GM12891 (cell line): ENCODE data around the gene KLHL18.

Experiments used
- POLR2A ChIP-seq: IDR thresholded peaks from 2 replicates; pipeline ENCODE4 v1.6.1; 2011; ENCODE audit warnings: low read depth, low read length, control low read depth
- POLR2AphosphoS5 ChIP-seq: IDR thresholded peaks from 2 replicates; pipeline ENCODE4 v1.6.1; 2011; ENCODE audit warnings: low read depth, low read length, control low read depth

DNA sequence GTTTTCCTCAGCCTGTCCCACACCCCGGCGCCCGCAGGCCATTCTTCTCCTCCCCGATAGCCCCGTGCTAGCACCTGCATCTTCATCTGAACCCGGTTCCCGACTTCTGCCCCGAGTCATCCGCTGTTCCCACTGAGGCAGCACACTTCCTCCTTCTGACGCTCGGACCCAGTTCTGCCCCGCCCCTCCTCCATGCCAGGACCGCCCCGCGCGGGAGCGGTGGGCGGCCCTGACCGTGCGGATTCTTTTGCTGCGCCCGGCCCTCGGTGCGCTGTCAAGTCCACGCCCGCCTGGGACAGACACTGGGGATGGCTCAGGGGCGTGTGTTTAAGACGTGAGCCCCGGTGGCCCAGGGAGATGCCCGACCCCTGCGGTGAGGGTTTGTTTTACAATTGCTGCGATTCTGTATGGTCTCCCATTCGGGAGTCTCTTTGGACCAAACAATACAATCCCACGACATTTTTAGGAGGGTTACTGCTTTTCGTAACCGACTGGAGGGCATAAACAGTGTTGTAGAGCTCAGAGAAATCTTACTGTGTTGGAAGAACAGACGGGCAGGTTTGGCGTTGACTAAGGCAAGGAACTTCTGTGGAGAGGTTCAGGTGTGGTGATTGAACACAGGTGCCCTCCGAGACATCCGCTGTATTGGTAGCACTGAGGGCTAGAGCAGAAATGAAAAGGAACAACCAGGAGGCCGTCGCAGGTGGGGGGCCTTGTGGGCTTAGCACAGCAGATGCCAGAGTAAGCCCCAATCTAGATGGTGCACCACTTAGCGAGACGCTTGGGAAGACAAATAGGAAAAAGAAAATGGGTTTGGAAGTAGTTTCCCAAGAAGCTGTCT is 98.8 kb downstream of the KLHL18 start:
- TF ChIP-seq POLR2AphosphoS5 (peak; percentile 77), POLR2A (no peak; the same call in 1 of the 2 replicates)
